Calu3 (cell line): ENCODE results near the gene MYD88. TPM values are rescaled to one million over a fixed set of nuclear protein-coding genes. Genes with fewer than 3 reads are reported as not detected.

Source experiments
- BruUV-seq: library from RNA; stranded (reverse); fragments of 400-500 nt; replicated peaks from 2 replicates; lab custom pipeline; 2021; lab: Mats Ljungman, UMichigan
- CTCF ChIA-PET: fragments of 300-600 bp; sonication (Branson Sonifier 250); formaldehyde crosslinking; loops from one replicate; lab custom pipeline; 2022; ENCODE audit warnings: antibody characterized with exemption; lab: Charles Lee
- DNase-seq: peaks from one replicate; pipeline ENCODE4 v3.0.0; 2022
- H3K27ac Mint-ChIP-seq: one replicate; pipeline ENCODE4 v1.8.0; 2022; ENCODE audit warnings: mixed read lengths; ENCODE audit not compliant: unreplicated experiment
- H3K27me3 Mint-ChIP-seq: one replicate; pipeline ENCODE4 v1.8.0; 2022; ENCODE audit warnings: mixed read lengths; ENCODE audit not compliant: unreplicated experiment
- H3K36me3 Mint-ChIP-seq: one replicate; pipeline ENCODE4 v1.8.0; 2022; ENCODE audit warnings: mild to moderate bottlenecking, moderate library complexity, mixed read lengths; ENCODE audit not compliant: insufficient read depth, unreplicated experiment
- H3K4me1 Mint-ChIP-seq: one replicate; pipeline ENCODE4 v1.8.0; 2022; ENCODE audit warnings: mild to moderate bottlenecking, low read depth, mixed read lengths; ENCODE audit not compliant: unreplicated experiment
- H3K4me3 Mint-ChIP-seq: one replicate; pipeline ENCODE4 v1.8.0; 2022; ENCODE audit warnings: mild to moderate bottlenecking, low read depth, moderate library complexity, mixed read lengths; ENCODE audit not compliant: unreplicated experiment
- H3K9me3 Mint-ChIP-seq: one replicate; pipeline ENCODE4 v1.8.0; 2022; ENCODE audit warnings: low read depth, mixed read lengths; ENCODE audit not compliant: unreplicated experiment
- intact Hi-C: fragments of 100-400 bp; cut with micrococcal nuclease; formaldehyde crosslinking; loops from one replicate; pipeline ENCODE4 v1.10.0; 2022; ENCODE audit not compliant: unreplicated experiment
- total RNA-seq: library from RNA; stranded (reverse); gene quantifications from 2 replicates; pipeline ENCODE4 v1.2.3, GENCODE V29; 2022
- TF ChIP-seq, protein P1 (sequence below): fragments of 200-600 bp; IDR thresholded peaks from one replicate; pipeline ENCODE4 v1.8.0; 2022; ENCODE audit warnings: antibody characterized with exemption; ENCODE audit not compliant: unreplicated experiment

The MYD88 gene
- total RNA-seq, 1 experiment from 2014 or later: 35.2 TPM

DNA sequence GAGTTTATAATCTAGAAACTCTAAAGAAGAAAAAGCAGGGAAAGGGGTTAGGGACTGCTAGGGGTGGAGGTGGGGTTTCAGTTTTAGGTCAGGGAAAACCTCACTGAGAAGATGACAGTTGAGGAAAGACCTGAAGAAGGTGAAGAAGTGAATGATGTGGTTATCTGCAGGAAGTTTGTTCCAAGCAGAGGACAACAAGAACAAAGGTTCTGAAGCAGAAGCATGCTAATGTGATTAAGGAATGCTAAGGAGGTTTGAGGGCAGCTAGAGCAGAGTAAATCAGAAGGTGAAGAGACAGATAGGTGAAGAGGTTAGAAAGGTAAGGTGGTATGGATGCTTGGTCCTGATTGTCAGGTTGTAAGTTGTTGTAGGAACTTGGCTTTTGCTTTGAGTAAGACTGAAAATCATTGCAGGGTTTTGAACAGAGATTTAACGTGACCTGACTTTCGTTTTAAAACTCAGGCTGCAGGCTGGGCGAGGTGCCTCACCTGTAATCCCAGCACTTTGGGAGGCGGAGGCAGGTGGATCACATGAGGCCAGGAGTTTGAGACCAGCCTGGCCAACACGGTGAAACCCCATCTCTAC, 35.5 kb downstream of the MYD88 start:
- Mint-ChIP-seq H3K27me3 (no peaks in the 10 kb centered on the region), H3K36me3 (peaks cover 3% of the 10 kb centered on the region), H3K4me1 (peaks cover 41% of the 10 kb centered on the region), H3K9me3 (no peaks in the 10 kb centered on the region), H3K4me3 (peak overlapping the region; percentile 0), H3K27ac (no peak overlapping the region)
- no TSS peak for BruUV-seq
- intact Hi-C loops: no loop called here
- TF ChIP-seq, protein P1, sequence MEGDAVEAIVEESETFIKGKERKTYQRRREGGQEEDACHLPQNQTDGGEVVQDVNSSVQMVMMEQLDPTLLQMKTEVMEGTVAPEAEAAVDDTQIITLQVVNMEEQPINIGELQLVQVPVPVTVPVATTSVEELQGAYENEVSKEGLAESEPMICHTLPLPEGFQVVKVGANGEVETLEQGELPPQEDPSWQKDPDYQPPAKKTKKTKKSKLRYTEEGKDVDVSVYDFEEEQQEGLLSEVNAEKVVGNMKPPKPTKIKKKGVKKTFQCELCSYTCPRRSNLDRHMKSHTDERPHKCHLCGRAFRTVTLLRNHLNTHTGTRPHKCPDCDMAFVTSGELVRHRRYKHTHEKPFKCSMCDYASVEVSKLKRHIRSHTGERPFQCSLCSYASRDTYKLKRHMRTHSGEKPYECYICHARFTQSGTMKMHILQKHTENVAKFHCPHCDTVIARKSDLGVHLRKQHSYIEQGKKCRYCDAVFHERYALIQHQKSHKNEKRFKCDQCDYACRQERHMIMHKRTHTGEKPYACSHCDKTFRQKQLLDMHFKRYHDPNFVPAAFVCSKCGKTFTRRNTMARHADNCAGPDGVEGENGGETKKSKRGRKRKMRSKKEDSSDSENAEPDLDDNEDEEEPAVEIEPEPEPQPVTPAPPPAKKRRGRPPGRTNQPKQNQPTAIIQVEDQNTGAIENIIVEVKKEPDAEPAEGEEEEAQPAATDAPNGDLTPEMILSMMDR: no peak
- CTCF ChIA-PET: no interaction called here
- DNase-seq: no peak

DNA sequence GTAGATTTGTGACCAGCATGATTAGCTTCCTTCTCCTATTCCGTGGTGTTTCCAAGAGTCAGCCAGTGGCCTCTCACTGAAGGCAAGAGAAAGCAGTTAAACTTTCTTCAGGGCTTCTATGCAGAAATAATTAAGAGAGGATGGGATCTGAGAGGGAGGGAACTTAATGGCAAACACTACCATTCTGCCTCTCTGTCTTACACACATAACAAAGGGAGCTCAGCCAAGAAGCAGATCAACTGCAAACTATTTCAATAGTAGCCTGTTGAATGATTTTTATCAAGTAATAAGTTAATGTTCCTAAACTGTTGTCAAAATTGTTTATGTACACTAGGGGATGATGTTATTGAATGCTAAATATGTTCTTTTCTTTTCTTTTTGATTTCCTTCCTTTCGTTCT, 38.7 kb downstream of the MYD88 start:
- BruUV-seq: no TSS peak
- H3K36me3 Mint-ChIP-seq: peaks cover 9% of the 10 kb centered on the region
- H3K27ac Mint-ChIP-seq: no peak overlapping the region
- DNase-seq: no peak
- H3K4me1 Mint-ChIP-seq: peaks cover 27% of the 10 kb centered on the region
- no peaks in the 10 kb centered on the region for H3K9me3 Mint-ChIP-seq
- no peak overlapping the region for H3K4me3 Mint-ChIP-seq
- no peaks in the 10 kb centered on the region for H3K27me3 Mint-ChIP-seq
- TF ChIP-seq, protein P1: no peak
- intact Hi-C loops: no loop called here
- CTCF ChIA-PET: no interaction called here

DNA sequence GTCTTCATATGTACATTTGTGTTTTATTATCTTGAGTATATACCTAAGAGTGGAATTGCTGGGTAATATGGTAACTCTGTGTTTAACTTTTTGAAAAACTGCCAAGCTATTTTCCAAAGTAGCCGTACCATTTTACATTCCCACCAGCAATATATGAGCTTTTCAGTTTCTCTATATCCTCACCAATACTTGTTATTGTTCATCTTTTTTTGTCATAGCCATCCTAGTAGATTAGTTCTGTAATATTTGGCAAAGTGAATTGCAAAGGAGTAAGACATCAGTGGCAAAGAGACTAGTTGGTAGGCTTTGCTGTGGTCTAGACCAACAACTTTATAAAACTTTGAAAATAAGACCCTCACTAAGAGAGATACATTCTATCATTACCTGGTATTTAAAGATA, 48.3 kb downstream of the MYD88 start:
- H3K27ac Mint-ChIP-seq: no peak overlapping the region
- no peaks in the 10 kb centered on the region for H3K4me1 Mint-ChIP-seq
- TF ChIP-seq, protein P1: no peak
- no peak overlapping the region for H3K4me3 Mint-ChIP-seq
- DNase-seq: no peak
- BruUV-seq: no TSS peak
- intact Hi-C loops: no loop called here
- CTCF ChIA-PET: no interaction called here
- H3K9me3 Mint-ChIP-seq: no peaks in the 10 kb centered on the region
- H3K27me3 Mint-ChIP-seq: no peaks in the 10 kb centered on the region
- peaks cover 23% of the 10 kb centered on the region for H3K36me3 Mint-ChIP-seq

DNA sequence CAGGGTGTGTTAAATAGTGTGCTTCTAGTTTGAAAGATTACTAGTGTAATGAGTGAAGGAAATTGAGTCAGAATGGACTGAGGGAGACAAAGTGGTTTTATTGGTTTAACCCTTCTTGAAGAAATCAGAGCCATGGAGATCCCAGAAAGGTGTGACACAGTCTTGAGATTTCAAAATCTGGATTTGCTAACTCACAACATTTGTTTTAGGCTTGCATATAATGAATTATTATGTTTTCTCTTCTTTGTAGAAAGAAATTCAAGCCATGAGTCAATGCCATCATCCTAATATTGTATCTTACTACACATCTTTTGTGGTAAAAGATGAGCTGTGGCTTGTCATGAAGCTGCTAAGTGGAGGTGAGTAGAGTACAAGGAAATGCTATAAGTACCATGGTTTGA, 52.0 kb downstream of the MYD88 start:
- Mint-ChIP-seq H3K27me3 (no peaks in the 10 kb centered on the region), H3K9me3 (no peaks in the 10 kb centered on the region), H3K4me1 (no peaks in the 10 kb centered on the region), H3K36me3 (peaks cover 17% of the 10 kb centered on the region), H3K4me3 (no peak overlapping the region), H3K27ac (no peak overlapping the region)
- TF ChIP-seq, protein P1: no peak
- DNase-seq: no peak
- intact Hi-C loops: no loop called here
- CTCF ChIA-PET: no interaction called here
- no TSS peak for BruUV-seq

Other genes starting within 250 kb of the MYD88 start
- 52.6 and 86.8 TPM in 2 replicates for gene VILL, start 147.9 kb upstream of the MYD88 start, total RNA-seq
- 7.8 and 9.8 TPM in 2 replicates for gene PLCD1, start 109.0 kb upstream of the MYD88 start, total RNA-seq
- gene DLEC1, start 99.5 kb upstream of the MYD88 start, total RNA-seq: 0.28 and 0.78 TPM in 2 replicates
- gene ACAA1, start 1.5 kb upstream of the MYD88 start, total RNA-seq: 64.5 and 71.1 TPM in 2 replicates
- gene OXSR1, start 26.9 kb downstream of the MYD88 start, total RNA-seq: 49.5 and 50.4 TPM in 2 replicates
- 3.2 and 3.5 TPM in 2 replicates for gene SLC22A13, start 127.2 kb downstream of the MYD88 start, total RNA-seq
- gene SLC22A14, start 143.6 kb downstream of the MYD88 start, total RNA-seq: 1.8 and 2.1 TPM in 2 replicates
- gene XYLB, start 208.1 kb downstream of the MYD88 start, total RNA-seq: 11.1 and 12.2 TPM in 2 replicates